Left ventricle myocardium inferior (tissue), 1 donor: ENCODE results near the gene EIF3J. TPM values are rescaled to one million over a fixed set of nuclear protein-coding genes. Genes with fewer than 3 reads are reported as not detected.

Experiments
- DNase-seq: peaks from one replicate; pipeline ENCODE4 v3.0.0-alpha.2; 2020
- H3K27ac ChIP-seq: fragments of 200-600 bp; replicated peaks from 2 replicates; pipeline ENCODE4 v1.8.0; 2021
- H3K27me3 ChIP-seq: fragments of 200-600 bp; 2 replicates; pipeline ENCODE4 v1.8.0; 2021; ENCODE audit warnings: low read depth
- H3K36me3 ChIP-seq: fragments of 200-600 bp; 2 replicates; pipeline ENCODE4 v1.8.0; 2021
- H3K4me1 ChIP-seq: fragments of 200-600 bp; 2 replicates; pipeline ENCODE4 v1.8.0; 2021
- H3K4me3 ChIP-seq: fragments of 200-600 bp; 2 replicates; pipeline ENCODE4 v1.8.0; 2021; ENCODE audit warnings: mild to moderate bottlenecking, moderate library complexity
- H3K9me3 ChIP-seq: fragments of 200-600 bp; replicated peaks from 2 replicates; pipeline ENCODE4 v1.8.0; 2021
- intact Hi-C: fragments of 100-400 bp; cut with micrococcal nuclease; formaldehyde crosslinking; loops from one replicate; pipeline ENCODE4 v1.11.0; 2022
- total RNA-seq: library from RNA; stranded (reverse); fragmentation: NEBNext Ultra II Directional; extraction: Animal tissue kit (Norgen Biotek cat#: 25700); gene quantifications from one replicate; pipeline ENCODE4 v1.2.1, GENCODE V29; 2021
- TF ChIP-seq, protein P1 (sequence below): fragments of 200-600 bp; IDR thresholded peaks from 2 replicates; pipeline ENCODE4 v1.8.0; 2021; ENCODE audit warnings: antibody characterized with exemption, mild to moderate bottlenecking, borderline replicate concordance
- donor health status: DM: no; HTN: yes; CAD: no; lungs with severe emphysema.

EIF3J gene
- total RNA-seq, 1 donor from 2014 or later, result 83.5 TPM

DNA sequence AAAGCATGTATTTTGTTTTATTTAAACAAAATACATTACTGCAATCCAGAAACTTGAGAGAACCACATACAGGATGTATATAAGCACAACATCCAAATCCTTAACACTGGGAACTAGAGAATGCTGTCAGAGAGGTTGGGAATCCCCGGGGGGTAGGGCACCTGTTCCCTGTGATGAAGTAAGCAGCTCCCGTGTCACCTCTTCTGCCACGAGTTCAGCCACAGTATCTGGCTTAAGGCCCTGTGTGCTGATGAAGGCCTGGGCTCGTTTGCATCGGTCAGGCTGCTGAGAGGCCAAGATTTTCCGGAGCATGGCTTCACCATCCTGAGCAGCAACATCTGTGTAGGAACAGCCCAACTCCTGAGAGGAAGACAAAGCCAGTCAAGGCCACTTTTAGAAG, 36.4 kb downstream of the EIF3J start:
- no peak overlapping the region for H3K27ac ChIP-seq
- H3K9me3 ChIP-seq, result no peaks in the 10 kb centered on the region
- TF ChIP-seq, protein P1, sequence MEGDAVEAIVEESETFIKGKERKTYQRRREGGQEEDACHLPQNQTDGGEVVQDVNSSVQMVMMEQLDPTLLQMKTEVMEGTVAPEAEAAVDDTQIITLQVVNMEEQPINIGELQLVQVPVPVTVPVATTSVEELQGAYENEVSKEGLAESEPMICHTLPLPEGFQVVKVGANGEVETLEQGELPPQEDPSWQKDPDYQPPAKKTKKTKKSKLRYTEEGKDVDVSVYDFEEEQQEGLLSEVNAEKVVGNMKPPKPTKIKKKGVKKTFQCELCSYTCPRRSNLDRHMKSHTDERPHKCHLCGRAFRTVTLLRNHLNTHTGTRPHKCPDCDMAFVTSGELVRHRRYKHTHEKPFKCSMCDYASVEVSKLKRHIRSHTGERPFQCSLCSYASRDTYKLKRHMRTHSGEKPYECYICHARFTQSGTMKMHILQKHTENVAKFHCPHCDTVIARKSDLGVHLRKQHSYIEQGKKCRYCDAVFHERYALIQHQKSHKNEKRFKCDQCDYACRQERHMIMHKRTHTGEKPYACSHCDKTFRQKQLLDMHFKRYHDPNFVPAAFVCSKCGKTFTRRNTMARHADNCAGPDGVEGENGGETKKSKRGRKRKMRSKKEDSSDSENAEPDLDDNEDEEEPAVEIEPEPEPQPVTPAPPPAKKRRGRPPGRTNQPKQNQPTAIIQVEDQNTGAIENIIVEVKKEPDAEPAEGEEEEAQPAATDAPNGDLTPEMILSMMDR, result no peak
- H3K27me3 ChIP-seq, result no peaks in the 10 kb centered on the region
- peaks cover 54% of the 10 kb centered on the region for H3K36me3 ChIP-seq
- DNase-seq, result no peak
- H3K4me1 ChIP-seq, result peaks cover 15% of the 10 kb centered on the region
- intact Hi-C loops, result no loop called here
- H3K4me3 ChIP-seq, result no peak overlapping the region

GRCh38 chr15:44574734-44575133, 37.8 kb downstream of the EIF3J start:
- H3K4me3 ChIP-seq, result no peak overlapping the region
- intact Hi-C loops, result no loop called here
- no peaks in the 10 kb centered on the region for H3K27me3 ChIP-seq
- H3K4me1 ChIP-seq, result peaks cover 18% of the 10 kb centered on the region
- DNase-seq, result no peak
- TF ChIP-seq, protein P1, result no peak
- peaks cover 44% of the 10 kb centered on the region for H3K36me3 ChIP-seq
- no peaks in the 10 kb centered on the region for H3K9me3 ChIP-seq
- no peak overlapping the region for H3K27ac ChIP-seq

DNA sequence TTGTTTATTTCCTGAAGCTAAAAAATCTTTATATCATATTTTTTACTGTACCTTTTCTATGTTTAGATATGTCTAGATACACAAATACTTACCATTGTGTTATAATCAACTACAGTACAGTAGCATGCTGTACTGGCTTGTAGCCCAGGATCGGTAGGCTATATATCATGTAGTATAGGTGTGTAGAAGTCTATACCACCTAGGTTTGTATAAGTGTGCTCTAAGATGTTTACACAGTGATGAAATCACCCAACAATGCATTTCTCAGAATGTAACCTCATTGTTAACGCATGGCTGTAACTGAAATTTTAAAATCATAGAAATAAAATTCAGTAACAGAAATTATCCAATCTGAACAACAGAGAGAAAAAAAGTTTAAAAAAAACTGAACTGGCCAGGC, 43.2 kb downstream of the EIF3J start:
- Histone ChIP-seq H3K27me3 (no peaks in the 10 kb centered on the region), H3K9me3 (no peaks in the 10 kb centered on the region), H3K4me1 (peaks cover 9% of the 10 kb centered on the region), H3K36me3 (peaks cover 54% of the 10 kb centered on the region), H3K27ac (no peak overlapping the region), H3K4me3 (no peak overlapping the region)
- intact Hi-C loops, result no loop called here
- no peak for DNase-seq
- TF ChIP-seq, protein P1, result no peak

DNA sequence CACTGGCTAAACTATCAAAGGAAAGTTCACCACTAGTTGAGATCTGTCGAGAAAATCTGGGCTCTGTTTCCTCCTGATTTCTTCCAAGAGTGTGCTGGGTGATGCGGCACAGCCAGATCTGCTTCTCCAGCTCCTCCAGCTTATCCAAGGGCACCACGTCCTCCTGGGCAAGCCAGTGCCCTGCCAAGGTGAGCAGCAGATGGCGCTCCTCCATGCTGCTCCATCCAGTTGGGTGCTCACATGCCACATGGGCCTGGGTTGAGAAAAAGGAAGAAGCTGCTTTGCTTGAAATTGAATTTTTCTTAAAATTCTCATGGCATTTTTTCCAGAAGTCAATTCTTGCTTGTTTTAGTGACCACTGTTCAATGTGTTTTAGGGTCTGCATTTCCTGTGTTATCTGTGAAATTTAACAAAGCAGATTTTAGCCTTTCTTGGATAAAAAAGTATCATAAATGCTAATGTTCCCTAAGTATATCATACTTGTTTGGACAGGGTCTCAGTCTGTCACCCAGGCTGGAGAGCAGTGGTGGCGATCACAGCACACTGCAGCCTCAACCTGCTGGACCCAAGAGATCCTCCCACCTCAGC, 47.3 kb downstream of the EIF3J start:
- Histone ChIP-seq H3K9me3 (no peaks in the 10 kb centered on the region), H3K4me3 (no peak overlapping the region), H3K4me1 (no peaks in the 10 kb centered on the region), H3K36me3 (peaks cover 95% of the 10 kb centered on the region), H3K27me3 (no peaks in the 10 kb centered on the region), H3K27ac (no peak overlapping the region)
- TF ChIP-seq, protein P1, result peak; percentile 51
- intact Hi-C loops, result no loop called here
- no peak for DNase-seq

- TF ChIP-seq, protein P1, result no peak
- no peak for DNase-seq
- Histone ChIP-seq H3K4me3 (no peak overlapping the region), H3K4me1 (no peaks in the 10 kb centered on the region), H3K9me3 (no peaks in the 10 kb centered on the region), H3K36me3 (peaks cover 98% of the 10 kb centered on the region), H3K27ac (no peak overlapping the region), H3K27me3 (no peaks in the 10 kb centered on the region)
- intact Hi-C loops, result no loop called here
These were observed 48.7 kb downstream of the EIF3J start for GRCh38 chr15:44585633-44586032.
